Left kidney (tissue), 2 donors: Measurements from ENCODE around the gene IFT172. TPM values are rescaled to one million over a fixed set of nuclear protein-coding genes. Genes with fewer than 3 reads are reported as not detected.

ENCODE experiments used
- DNase-seq: peaks from one replicate; pipeline ENCODE4 v3.0.0-alpha.2; 2013
- polyA plus RNA-seq: library from polyadenylated mRNA; unstranded; fragments of 120-200 nt; gene quantifications from one replicate; pipeline ENCODE4 v1.2.1, GENCODE V29; 2013; ENCODE audit not compliant: insufficient read length

IFT172 gene
- polyA plus RNA-seq, 1 donor = 71.8 TPM

GRCh38 chr2:27495840-27496356, 6.4 kb upstream of the IFT172 start:
- DNase-seq = no peak

- peak; percentile 38 for DNase-seq
These were observed 5.5 kb upstream of the IFT172 start, which contains the start of gene FNDC4 for GRCh38 chr2:27494944-27495554. Gene FNDC4, minus strand, starts transcription at chr2:27495200. Its CDS starts 521 bp downstream, at chr2:27494679.

GRCh38 chr2:27494284-27494943, 4.9 kb upstream of the IFT172 start:
- no peak for DNase-seq

- no peak for DNase-seq
These were observed 4.4 kb upstream of the IFT172 start for GRCh38 chr2:27493948-27494283.

GRCh38 chr2:27492557-27492956, 3.0 kb upstream of the IFT172 start:
- no peak for DNase-seq

- DNase-seq = no peak
These were observed 435 bp downstream of the IFT172 start for GRCh38 chr2:27489118-27489497.

GRCh38 chr2:27485496-27485895, 4.0 kb downstream of the IFT172 start:
- no peak for DNase-seq

GRCh38 chr2:27471961-27472360, 17.6 kb downstream of the IFT172 start:
- no peak for DNase-seq

- DNase-seq = no peak
These were observed 25.1 kb downstream of the IFT172 start for GRCh38 chr2:27464443-27464842.

- no peak for DNase-seq
These were observed 28.4 kb downstream of the IFT172 start for GRCh38 chr2:27461118-27461517.

- no peak for DNase-seq
These were observed 35.6 kb downstream of the IFT172 start for GRCh38 chr2:27453968-27454367.

GRCh38 chr2:27451095-27451494, 38.4 kb downstream of the IFT172 start:
- no peak for DNase-seq

- no peak for DNase-seq
These were observed 41.2 kb downstream of the IFT172 start for GRCh38 chr2:27448381-27448780.

GRCh38 chr2:27446057-27446456, 43.5 kb downstream of the IFT172 start:
- DNase-seq = no peak

- no peak for DNase-seq
These were observed 43.9 kb downstream of the IFT172 start for GRCh38 chr2:27445615-27446014.

- no peak for DNase-seq
These were observed 44.4 kb downstream of the IFT172 start for GRCh38 chr2:27445155-27445554.

- no peak for DNase-seq
These were observed 46.6 kb downstream of the IFT172 start for GRCh38 chr2:27442920-27443282.

GRCh38 chr2:27441958-27442919, 47.3 kb downstream of the IFT172 start, which contains the start of gene KRTCAP3:
Gene KRTCAP3, plus strand, starts transcription at chr2:27442381. Its CDS starts 32 bp downstream, at chr2:27442413.
- peak; percentile 38 for DNase-seq

GRCh38 chr2:27441226-27441926, 48.2 kb downstream of the IFT172 start:
- DNase-seq = no peak

GRCh38 chr2:27435628-27436027, 53.9 kb downstream of the IFT172 start:
- no peak for DNase-seq

- DNase-seq = no peak
These were observed 58.1 kb downstream of the IFT172 start for GRCh38 chr2:27431395-27431794.

GRCh38 chr2:27428978-27429541, 60.5 kb downstream of the IFT172 start:
- DNase-seq = peak; percentile 69
